Prostate gland (tissue), 2 donors: ENCODE measurements around the gene SPSB3.

Experiments
- POLR2A ChIP-seq: fragments of 450-650 bp; IDR thresholded peaks from one replicate; pipeline ENCODE4 v1.6.1; 2016; ENCODE audit warnings: antibody characterized with exemption, mild to moderate bottlenecking
- POLR2AphosphoS5 ChIP-seq: sonication (generic); formaldehyde crosslinking; IDR thresholded peaks from one replicate; pipeline ENCODE4 v1.6.1; 2017; ENCODE audit warnings: antibody characterized with exemption
- TF ChIP-seq, protein P1 (sequence below), 4 experiments: fragments of 200-600 bp in 2 of 4; fragments of 450-650 bp in 2 of 4; sonication (generic) in 2 of 4; IDR thresholded peaks; 1 replicate in 3 of 4; 2 replicates in 1 of 4; pipeline ENCODE4 v1.5.1; 2016 to 2019; ENCODE audit warnings: antibody characterized with exemption in 4 of 4, mild to moderate bottlenecking in 2 of 4, moderate library complexity in 2 of 4

DNA sequence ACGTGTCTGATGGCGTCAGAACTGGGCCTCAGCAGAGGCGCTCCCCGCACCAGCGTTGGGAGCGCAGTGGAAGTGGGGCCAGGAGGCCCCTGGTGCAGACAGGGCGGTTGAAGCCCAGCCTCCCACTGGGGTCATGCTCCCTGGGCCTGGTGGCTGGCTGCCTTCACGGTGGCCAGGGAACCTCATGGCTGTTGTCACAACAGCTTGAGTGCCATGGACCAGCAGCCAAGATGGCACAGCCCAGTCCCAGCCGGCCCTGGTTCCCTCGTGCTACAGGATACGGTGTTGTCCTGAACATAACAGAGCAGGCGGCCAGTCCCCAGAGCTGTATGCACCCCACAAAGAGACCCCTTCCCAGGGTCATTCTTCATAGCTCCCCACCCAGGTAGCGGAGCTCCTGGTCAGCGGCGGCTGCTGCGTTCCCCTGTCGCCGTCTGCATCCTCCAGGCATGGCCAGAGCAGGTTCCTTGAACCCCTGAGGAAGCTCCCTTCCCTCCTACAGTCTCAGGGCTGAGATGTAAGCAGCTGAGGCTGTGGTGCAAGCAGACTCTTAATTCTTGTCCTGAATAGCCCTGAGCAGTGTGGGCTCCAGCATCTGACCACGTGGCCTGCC is 40.7 kb downstream of the SPSB3 start:
- TF ChIP-seq POLR2A: no peak
- TF ChIP-seq, protein P1, sequence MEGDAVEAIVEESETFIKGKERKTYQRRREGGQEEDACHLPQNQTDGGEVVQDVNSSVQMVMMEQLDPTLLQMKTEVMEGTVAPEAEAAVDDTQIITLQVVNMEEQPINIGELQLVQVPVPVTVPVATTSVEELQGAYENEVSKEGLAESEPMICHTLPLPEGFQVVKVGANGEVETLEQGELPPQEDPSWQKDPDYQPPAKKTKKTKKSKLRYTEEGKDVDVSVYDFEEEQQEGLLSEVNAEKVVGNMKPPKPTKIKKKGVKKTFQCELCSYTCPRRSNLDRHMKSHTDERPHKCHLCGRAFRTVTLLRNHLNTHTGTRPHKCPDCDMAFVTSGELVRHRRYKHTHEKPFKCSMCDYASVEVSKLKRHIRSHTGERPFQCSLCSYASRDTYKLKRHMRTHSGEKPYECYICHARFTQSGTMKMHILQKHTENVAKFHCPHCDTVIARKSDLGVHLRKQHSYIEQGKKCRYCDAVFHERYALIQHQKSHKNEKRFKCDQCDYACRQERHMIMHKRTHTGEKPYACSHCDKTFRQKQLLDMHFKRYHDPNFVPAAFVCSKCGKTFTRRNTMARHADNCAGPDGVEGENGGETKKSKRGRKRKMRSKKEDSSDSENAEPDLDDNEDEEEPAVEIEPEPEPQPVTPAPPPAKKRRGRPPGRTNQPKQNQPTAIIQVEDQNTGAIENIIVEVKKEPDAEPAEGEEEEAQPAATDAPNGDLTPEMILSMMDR (IDR thresholded peaks at IDR 0.05): no peak
- no peak for TF ChIP-seq POLR2AphosphoS5
